Natural killer cell (primary cell): ENCODE results near the gene PEX11G. TPM values are rescaled to one million over a fixed set of nuclear protein-coding genes. Genes with fewer than 3 reads are reported as not detected.
A peak's percentile ranks its signal among the peaks of the same experiment; 100 is the strongest.

Experiments
- ATAC-seq, 3 donors: fragments of 150-1000 bp in 2 of 3; fragments of 200-7000 bp in 1 of 3; cut with Tn5 transposase; 1 replicate in 1 of 3; 2 replicates in 2 of 3; pipeline ENCODE4 v1.10.0; 2021; ENCODE audit warnings: mild to moderate bottlenecking in 2 of 3, moderate library complexity in 2 of 3
- DNase-seq, 2 donors: peaks; one replicate each; pipeline versions ENCODE4 v3.0.0 to v3.0.0-alpha.2; 2013 to 2021; ENCODE audit warnings: mixed read lengths in 1 of 2
- H3K27ac ChIP-seq: one replicate; pipeline ENCODE4 v1.5.1; 2013; ENCODE audit warnings: mild to moderate bottlenecking, low read length
- H3K27me3 ChIP-seq: one replicate; pipeline ENCODE4 v1.6.1; 2013; ENCODE audit warnings: low read length; ENCODE audit not compliant: control insufficient read depth, insufficient read depth
- H3K36me3 ChIP-seq: one replicate; pipeline ENCODE4 v1.6.1; 2013; ENCODE audit warnings: low read length; ENCODE audit not compliant: control insufficient read depth, insufficient read depth
- H3K4me1 ChIP-seq: one replicate; pipeline ENCODE4 v1.6.1; 2013; ENCODE audit warnings: low read length; ENCODE audit not compliant: control insufficient read depth, insufficient read depth
- H3K4me3 ChIP-seq: one replicate; pipeline ENCODE4 v1.5.1; 2013; ENCODE audit warnings: low read length
- H3K9me3 ChIP-seq: one replicate; pipeline ENCODE4 v1.6.1; 2013; ENCODE audit warnings: low read length; ENCODE audit not compliant: control insufficient read depth, insufficient read depth
- H3K27ac Mint-ChIP-seq, 2 donors: one replicate each; pipeline ENCODE4 v1.8.0; 2022; ENCODE audit warnings: mild to moderate bottlenecking in 2 of 2, mixed read lengths in 2 of 2, moderate library complexity in 1 of 2
- H3K27me3 Mint-ChIP-seq, 2 donors: one replicate each; pipeline ENCODE4 v1.8.0; 2022; ENCODE audit warnings: low read depth in 2 of 2, mixed read lengths in 2 of 2
- H3K36me3 Mint-ChIP-seq: one replicate; pipeline ENCODE4 v1.8.0; 2022; ENCODE audit warnings: mixed read lengths
- H3K4me1 Mint-ChIP-seq, 2 donors: one replicate each; pipeline ENCODE4 v1.8.0; 2022; ENCODE audit warnings: mixed read lengths in 2 of 2
- H3K4me3 Mint-ChIP-seq: one replicate; pipeline ENCODE4 v1.8.0; 2022; ENCODE audit warnings: mild to moderate bottlenecking, moderate library complexity, mixed read lengths
- H3K9me3 Mint-ChIP-seq, 2 donors: one replicate each; pipeline ENCODE4 v1.8.0; 2022; ENCODE audit warnings: mixed read lengths in 2 of 2
- CTCF ChIP-seq: fragments of 200-600 bp; IDR thresholded peaks from one replicate; pipeline ENCODE4 v1.8.0; 2022; ENCODE audit warnings: antibody characterized with exemption
- WGBS: methylation state at CpG from one replicate; pipeline ENCODE4 v1.1.7; 2013; ENCODE audit warnings: missing lambda C conversion rate; ENCODE audit not compliant: insufficient coverage; 5-methylcytosine and 5-hydroxymethylcytosine counted together
- intact Hi-C: fragments of 100-400 bp; cut with micrococcal nuclease; formaldehyde crosslinking; loops from one replicate; pipeline ENCODE4 v1.14.2; 2022
- total RNA-seq, 4 donors: library from RNA; stranded (reverse); fragments of 120-200 nt in 1 of 4; gene quantifications; one replicate each; pipeline versions ENCODE4 v1.2.3 to v1.2.4, GENCODE V29; 2013 to 2022

The PEX11G gene
- total RNA-seq, 3 donors from 2014 or later (not counting 1 experiment from before 2014, with no cell fraction given): 0.33 to 1.5 TPM; not detected in 1

GRCh38 chr19:7519361-7520130 is 30.7 kb upstream of the PEX11G start:
- H3K27me3 ChIP-seq: no peaks in the 10 kb centered on the region
- 98% methylated on average over 74 of the region's 74 CpGs for WGBS
- H3K27ac ChIP-seq: no peak overlapping the region
- no peak overlapping the region for H3K4me3 ChIP-seq
- Mint-ChIP-seq H3K4me1 (peaks cover 18 to 22% of the 10 kb centered on the region in 2 donors), H3K27me3 (peaks cover 0 to 3% of the 10 kb centered on the region in 2 donors), H3K27ac (no peak overlapping the region), H3K9me3 (no peaks in the 10 kb centered on the region), H3K4me3 (no peak overlapping the region), H3K36me3 (no peaks in the 10 kb centered on the region)
- H3K9me3 ChIP-seq: no peaks in the 10 kb centered on the region
- no peak for TF ChIP-seq CTCF
- no peaks in the 10 kb centered on the region for H3K36me3 ChIP-seq
- DNase-seq (no peak), ATAC-seq (no peak)
- peaks cover 30% of the 10 kb centered on the region for H3K4me1 ChIP-seq
- intact Hi-C loops: no loop called here

- WGBS: 93% methylated on average over 4 of the region's 4 CpGs
- Histone ChIP-seq H3K27ac (no peak overlapping the region), H3K4me3 (no peak overlapping the region), H3K4me1 (peaks cover 14% of the 10 kb centered on the region), H3K36me3 (no peaks in the 10 kb centered on the region), H3K27me3 (no peaks in the 10 kb centered on the region), H3K9me3 (no peaks in the 10 kb centered on the region)
- Mint-ChIP-seq H3K27me3 (peaks cover 0 to 6% of the 10 kb centered on the region in 2 donors), H3K27ac (peak overlapping the region in 1 of 2 donors; percentile 63), H3K4me3 (peak overlapping the region; percentile 76), H3K4me1 (peaks cover 13 to 15% of the 10 kb centered on the region in 2 donors), H3K9me3 (no peaks in the 10 kb centered on the region), H3K36me3 (no peaks in the 10 kb centered on the region)
- DNase-seq (no peak), ATAC-seq (no peak)
- TF ChIP-seq CTCF: no peak
- intact Hi-C loops: no loop called here
These were observed 28.0 kb upstream of the PEX11G start for GRCh38 chr19:7516878-7517277.

GRCh38 chr19:7516333-7516732 is 27.5 kb upstream of the PEX11G start:
- DNase-seq: no peak
- no peak overlapping the region for H3K27ac ChIP-seq
- no peaks in the 10 kb centered on the region for H3K36me3 ChIP-seq
- TF ChIP-seq CTCF: no peak
- H3K9me3 Mint-ChIP-seq: no peaks in the 10 kb centered on the region
- peaks cover 7 to 12% of the 10 kb centered on the region in 2 donors for H3K4me1 Mint-ChIP-seq
- peak overlapping the region; percentile 33 for H3K4me3 ChIP-seq
- ATAC-seq: peak in 1 of 3 donors; percentile 22
- peaks cover 12% of the 10 kb centered on the region for H3K4me1 ChIP-seq
- H3K9me3 ChIP-seq: no peaks in the 10 kb centered on the region
- peak overlapping the region in 1 of 2 donors; percentile 63 for H3K27ac Mint-ChIP-seq
- peak overlapping the region; percentile 76 for H3K4me3 Mint-ChIP-seq
- H3K27me3 ChIP-seq: no peaks in the 10 kb centered on the region
- peaks cover 0 to 6% of the 10 kb centered on the region in 2 donors for H3K27me3 Mint-ChIP-seq
- intact Hi-C loops: no loop called here
- H3K36me3 Mint-ChIP-seq: no peaks in the 10 kb centered on the region
- 4% methylated on average over 28 of the region's 28 CpGs for WGBS
